Caco-2 (cell line): ENCODE results near the gene KRTAP4-1. TPM values are rescaled to one million over a fixed set of nuclear protein-coding genes. Genes with fewer than 3 reads are reported as not detected.

Experiments
- BruUV-seq: library from RNA; stranded (reverse); fragments of 400-500 nt; replicated peaks from 2 replicates; lab custom pipeline; 2021; lab: Mats Ljungman, UMichigan
- CTCF ChIA-PET: fragments of 300-600 bp; sonication (Branson Sonifier 250); formaldehyde crosslinking; loops from one replicate; lab custom pipeline; 2022; ENCODE audit warnings: antibody characterized with exemption; lab: Charles Lee
- POLR2A ChIA-PET: fragments of 300-600 bp; sonication (Branson Sonifier 250); formaldehyde crosslinking; loops from one replicate; lab custom pipeline; 2022; ENCODE audit warnings: antibody characterized with exemption; lab: Charles Lee
- DNase-seq, 2 experiments: peaks; one replicate each; pipeline versions ENCODE4 v3.0.0 to v3.0.0-alpha.2; 2020 to 2022
- H3K27me3 ChIP-seq: replicated peaks from 2 replicates; pipeline ENCODE4 v1.6.0; 2011; ENCODE audit warnings: low read length; ENCODE audit not compliant: control insufficient read depth, insufficient read depth
- H3K36me3 ChIP-seq: 2 replicates; pipeline ENCODE4 v1.5.1; 2011; ENCODE audit warnings: low read length; ENCODE audit not compliant: control insufficient read depth, insufficient read depth
- H3K4me1 ChIP-seq: fragments of 250-450 bp; sonication (Bioruptor Pico); 2 replicates; pipeline ENCODE4 v1.5.1; 2020; ENCODE audit warnings: mild to moderate bottlenecking
- H3K4me3 ChIP-seq: 2 replicates; pipeline ENCODE4 v1.5.1; 2011; ENCODE audit warnings: low read depth, mild to moderate bottlenecking, control low read depth, low read length
- H3K9me3 ChIP-seq: fragments of 250-450 bp; sonication (Bioruptor Pico); 2 replicates; pipeline ENCODE4 v1.5.1; 2020; ENCODE audit warnings: mild to moderate bottlenecking, moderate library complexity
- H3K27ac Mint-ChIP-seq: one replicate; pipeline ENCODE4 v1.8.0; 2022; ENCODE audit warnings: mixed read lengths; ENCODE audit not compliant: unreplicated experiment
- H3K27me3 Mint-ChIP-seq: one replicate; pipeline ENCODE4 v1.8.0; 2022; ENCODE audit warnings: mixed read lengths; ENCODE audit not compliant: insufficient read depth, unreplicated experiment
- H3K36me3 Mint-ChIP-seq: one replicate; pipeline ENCODE4 v1.8.0; 2022; ENCODE audit warnings: mild to moderate bottlenecking, mixed read lengths; ENCODE audit not compliant: insufficient read depth, unreplicated experiment
- H3K4me1 Mint-ChIP-seq: one replicate; pipeline ENCODE4 v1.8.0; 2022; ENCODE audit warnings: low read depth, mixed read lengths; ENCODE audit not compliant: unreplicated experiment
- H3K4me3 Mint-ChIP-seq: one replicate; pipeline ENCODE4 v1.8.0; 2022; ENCODE audit warnings: mild to moderate bottlenecking, moderate library complexity, mixed read lengths; ENCODE audit not compliant: unreplicated experiment
- H3K9me3 Mint-ChIP-seq: one replicate; pipeline ENCODE4 v1.8.0; 2022; ENCODE audit warnings: mixed read lengths; ENCODE audit not compliant: unreplicated experiment
- CTCF ChIP-seq, 2 experiments: fragments of 200-600 bp in 1 of 2; IDR thresholded peaks; 1 replicate in 1 of 2; 2 replicates in 1 of 2; pipeline versions ENCODE4 v1.5.1 to v1.8.0; 2011 to 2022; ENCODE audit warnings: antibody characterized with exemption in 1 of 2, control low read depth in 1 of 2, inconsistent platforms in 1 of 2, low read depth in 1 of 2, low read length in 1 of 2, mild to moderate bottlenecking in 1 of 2, moderate library complexity in 1 of 2; ENCODE audit not compliant: insufficient read depth in 1 of 2, severe bottlenecking in 1 of 2, unreplicated experiment in 1 of 2
- intact Hi-C: fragments of 100-400 bp; cut with micrococcal nuclease; formaldehyde crosslinking; loops from one replicate; pipeline ENCODE4 v1.10.0; 2022; ENCODE audit not compliant: unreplicated experiment
- total RNA-seq: library from RNA; stranded (reverse); gene quantifications from 2 replicates; pipeline ENCODE4 v1.2.3, GENCODE V29; 2022

The KRTAP4-1 gene
- total RNA-seq, 1 experiment from 2014 or later: not detected

- intact Hi-C loops: no loop called here
- ChIA-PET POLR2A (no interaction called here), CTCF (no interaction called here)
- no TSS peak for BruUV-seq
- Histone ChIP-seq H3K36me3 (no peaks in the 10 kb centered on the region), H3K9me3 (no peaks in the 10 kb centered on the region), H3K27me3 (no peaks in the 10 kb centered on the region), H3K4me3 (no peak within 1 kb of the TSS), H3K4me1 (peaks cover 10% of the 10 kb centered on the region)
- H3K4me3 Mint-ChIP-seq: no peak within 1 kb of the TSS
- H3K4me1 Mint-ChIP-seq: peaks cover 6% of the 10 kb centered on the region
- H3K9me3 Mint-ChIP-seq: no peaks in the 10 kb centered on the region
- no peaks in the 10 kb centered on the region for H3K27me3 Mint-ChIP-seq
- no peak within 1 kb of the TSS for H3K27ac Mint-ChIP-seq
- H3K36me3 Mint-ChIP-seq: no peaks in the 10 kb centered on the region
- DNase-seq: no peak
- no peak for TF ChIP-seq CTCF (IDR thresholded peaks at IDR 0.05; ENCODE audit: insufficient read depth in 1 of 2, low read depth in 1 of 2, low read length in 1 of 2, severe bottlenecking in 1 of 2, unreplicated experiment in 1 of 2)
These were observed 6.9 kb downstream of the KRTAP4-1 start, which contains the start of gene KRTAP4-2 for GRCh38 chr17:41177727-41178271. KRTAP4-2 (minus strand) TSS chr17:41178221; CDS start chr17:41178164, 57 bp downstream.

DNA sequence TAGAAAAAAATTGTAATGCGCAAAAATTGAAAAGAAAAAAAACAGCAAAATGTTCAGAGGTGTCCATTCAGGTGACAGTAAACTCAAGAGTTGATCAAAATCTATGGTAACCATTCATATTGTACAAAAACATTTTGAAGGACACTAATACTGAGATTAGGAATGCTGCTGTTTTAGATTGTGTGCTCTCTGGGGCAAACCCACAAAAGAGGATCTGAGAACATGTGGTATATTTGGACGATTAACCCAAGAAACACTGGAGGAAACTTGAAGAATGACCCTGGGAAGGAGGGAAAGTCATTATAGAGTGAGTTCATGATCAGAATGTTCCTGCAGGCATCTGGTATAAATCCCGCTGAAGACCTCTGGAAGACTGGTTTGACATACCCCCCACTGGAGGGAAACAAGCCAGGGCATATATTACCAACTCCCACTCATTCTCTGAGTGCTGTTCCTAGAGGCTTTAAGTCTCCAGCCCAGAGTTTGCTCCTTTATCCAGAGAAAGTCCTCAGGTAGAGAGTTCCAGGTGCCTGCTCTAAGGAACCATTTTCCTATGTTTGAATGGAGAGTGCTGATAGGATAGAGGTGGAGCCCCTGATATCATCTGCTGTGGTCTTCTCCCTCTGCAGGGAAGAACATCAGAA lies 7.8 kb downstream of the KRTAP4-1 start:
- Histone ChIP-seq H3K36me3 (no peaks in the 10 kb centered on the region), H3K27me3 (no peaks in the 10 kb centered on the region), H3K4me3 (no peak overlapping the region), H3K9me3 (no peaks in the 10 kb centered on the region), H3K4me1 (peaks cover 6% of the 10 kb centered on the region)
- intact Hi-C loops: no loop called here
- no peaks in the 10 kb centered on the region for H3K4me1 Mint-ChIP-seq
- no peaks in the 10 kb centered on the region for H3K9me3 Mint-ChIP-seq
- no peak overlapping the region for H3K4me3 Mint-ChIP-seq
- no peak for TF ChIP-seq CTCF (IDR thresholded peaks at IDR 0.05; ENCODE audit: insufficient read depth in 1 of 2, low read depth in 1 of 2, low read length in 1 of 2, severe bottlenecking in 1 of 2, unreplicated experiment in 1 of 2)
- H3K27ac Mint-ChIP-seq: no peak overlapping the region
- H3K27me3 Mint-ChIP-seq: no peaks in the 10 kb centered on the region
- H3K36me3 Mint-ChIP-seq: no peaks in the 10 kb centered on the region
- ChIA-PET CTCF (no interaction called here), POLR2A (no interaction called here)
- no peak for DNase-seq
- no TSS peak for BruUV-seq

DNA sequence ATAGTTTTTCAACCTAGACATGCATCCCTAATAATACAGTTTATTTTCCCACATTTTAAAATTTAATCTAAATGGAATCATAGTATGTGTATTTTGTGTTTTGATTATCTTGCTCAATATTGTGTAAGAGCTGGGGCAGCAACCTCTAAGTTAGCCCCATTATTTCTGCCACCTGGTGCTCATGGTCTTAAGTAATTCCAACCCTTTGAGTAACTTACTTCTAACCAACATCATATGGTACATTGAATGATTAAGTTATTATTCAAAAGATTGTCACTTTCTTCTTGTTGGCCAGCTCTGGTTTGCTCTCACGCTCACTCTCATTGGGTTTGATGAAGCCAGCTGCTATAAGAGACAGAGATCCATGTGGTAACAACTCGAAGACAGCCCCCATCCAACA lies 12.8 kb downstream of the KRTAP4-1 start:
- H3K36me3 ChIP-seq: no peaks in the 10 kb centered on the region
- TF ChIP-seq CTCF (IDR thresholded peaks at IDR 0.05; ENCODE audit: insufficient read depth in 1 of 2, low read depth in 1 of 2, low read length in 1 of 2, severe bottlenecking in 1 of 2, unreplicated experiment in 1 of 2): no peak
- Mint-ChIP-seq H3K36me3 (no peaks in the 10 kb centered on the region), H3K27me3 (no peaks in the 10 kb centered on the region), H3K27ac (no peak overlapping the region), H3K4me1 (no peaks in the 10 kb centered on the region), H3K9me3 (no peaks in the 10 kb centered on the region), H3K4me3 (no peak overlapping the region)
- H3K4me3 ChIP-seq: no peak overlapping the region
- ChIA-PET CTCF (no interaction called here), POLR2A (no interaction called here)
- intact Hi-C loops: no loop called here
- H3K27me3 ChIP-seq: no peaks in the 10 kb centered on the region
- no TSS peak for BruUV-seq
- no peaks in the 10 kb centered on the region for H3K4me1 ChIP-seq
- H3K9me3 ChIP-seq: no peaks in the 10 kb centered on the region
- no peak for DNase-seq
